Bronchial epithelial cell (primary cell): Measurements from ENCODE around the gene CELA3A. TPM values are rescaled to one million over a fixed set of nuclear protein-coding genes. Genes with fewer than 3 reads are reported as not detected.

ENCODE experiments used
- DNase-seq: peaks from one replicate; pipeline ENCODE4 v3.0.0-alpha.2; 2010; ENCODE audit warnings: low read depth
- FAIRE-seq: peaks from 2 replicates; lab custom pipeline; 2011; peaks lifted over from hg19 to GRCh38; lab: Jason Lieb, UNC
- H3K27me3 ChIP-seq: 2 replicates; pipeline ENCODE4 v1.5.1; 2011; ENCODE audit warnings: low read length; ENCODE audit not compliant: control insufficient read depth, insufficient read depth
- H3K36me3 ChIP-seq: 2 replicates; pipeline ENCODE4 v1.5.1; 2011; ENCODE audit warnings: low read length; ENCODE audit not compliant: control insufficient read depth, insufficient read depth
- H3K4me3 ChIP-seq: 2 replicates; pipeline ENCODE4 v1.5.1; 2011; ENCODE audit warnings: mild to moderate bottlenecking, low read depth, low read length, control low read depth
- CTCF ChIP-seq: IDR thresholded peaks from 2 replicates; pipeline ENCODE4 v1.5.1; 2011; ENCODE audit warnings: mild to moderate bottlenecking, moderate library complexity, low read length, control low read depth, inconsistent platforms; ENCODE audit not compliant: insufficient read depth, severe bottlenecking
- total RNA-seq: library from RNA; depleted of rRNA; stranded (reverse); fragments of >200 nt; gene quantifications from 2 replicates; pipeline ENCODE4 v1.2.1, GENCODE V29; 2014

The CELA3A gene, protein sequence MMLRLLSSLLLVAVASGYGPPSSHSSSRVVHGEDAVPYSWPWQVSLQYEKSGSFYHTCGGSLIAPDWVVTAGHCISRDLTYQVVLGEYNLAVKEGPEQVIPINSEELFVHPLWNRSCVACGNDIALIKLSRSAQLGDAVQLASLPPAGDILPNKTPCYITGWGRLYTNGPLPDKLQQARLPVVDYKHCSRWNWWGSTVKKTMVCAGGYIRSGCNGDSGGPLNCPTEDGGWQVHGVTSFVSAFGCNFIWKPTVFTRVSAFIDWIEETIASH
- not detected in 2 replicates for total RNA-seq

DNA sequence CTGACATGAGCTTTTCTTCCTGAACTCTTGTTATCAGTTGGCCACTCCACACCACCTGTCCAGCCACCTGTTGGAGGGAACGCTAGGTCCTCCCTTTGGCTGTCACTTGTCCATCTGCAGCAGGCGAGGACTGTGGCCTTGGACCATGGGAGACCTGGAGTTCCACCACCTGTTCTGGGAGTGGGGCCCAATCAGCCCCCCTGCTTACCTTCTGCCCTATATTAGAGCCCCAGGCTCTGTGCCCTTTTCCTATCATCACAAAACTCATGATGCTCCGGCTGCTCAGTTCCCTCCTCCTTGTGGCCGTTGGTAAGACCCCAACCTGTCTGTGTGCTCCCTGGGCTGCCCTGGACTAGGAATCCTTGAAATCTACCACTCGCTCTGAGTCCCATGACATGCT lies at the start of gene CELA3A:
Gene CELA3A (plus strand): TSS at position 249 of the 400 bp plus-strand sequence. CDS start 18 bp downstream, at position 267.
- Histone ChIP-seq H3K27me3 (no peaks in the 10 kb centered on the region), H3K36me3 (no peaks in the 10 kb centered on the region), H3K4me3 (no peak within 1 kb of the TSS)
- no peak for DNase-seq
- no peak for FAIRE-seq
- no peak for TF ChIP-seq CTCF

- FAIRE-seq (no peak), DNase-seq (no peak)
- no peaks in the 10 kb centered on the region for H3K27me3 ChIP-seq
- no peaks in the 10 kb centered on the region for H3K36me3 ChIP-seq
- no peak overlapping the region for H3K4me3 ChIP-seq
- no peak for TF ChIP-seq CTCF
These were observed 48.5 kb upstream of the CELA3A start for GRCh38 chr1:21952786-21953520.

GRCh38 chr1:21955058-21955457 lies 46.4 kb upstream of the CELA3A start:
- H3K27me3 ChIP-seq = no peaks in the 10 kb centered on the region
- DNase-seq = no peak
- H3K36me3 ChIP-seq = no peaks in the 10 kb centered on the region
- TF ChIP-seq CTCF = no peak
- no peak overlapping the region for H3K4me3 ChIP-seq
- FAIRE-seq = no peak

- H3K27me3 ChIP-seq = no peaks in the 10 kb centered on the region
- peak; percentile 93 for DNase-seq
- H3K36me3 ChIP-seq = no peaks in the 10 kb centered on the region
- no peak overlapping the region for H3K4me3 ChIP-seq
- FAIRE-seq = peak; percentile 50
- no peak for TF ChIP-seq CTCF
These were observed 45.8 kb upstream of the CELA3A start for GRCh38 chr1:21955501-21956281.

DNA sequence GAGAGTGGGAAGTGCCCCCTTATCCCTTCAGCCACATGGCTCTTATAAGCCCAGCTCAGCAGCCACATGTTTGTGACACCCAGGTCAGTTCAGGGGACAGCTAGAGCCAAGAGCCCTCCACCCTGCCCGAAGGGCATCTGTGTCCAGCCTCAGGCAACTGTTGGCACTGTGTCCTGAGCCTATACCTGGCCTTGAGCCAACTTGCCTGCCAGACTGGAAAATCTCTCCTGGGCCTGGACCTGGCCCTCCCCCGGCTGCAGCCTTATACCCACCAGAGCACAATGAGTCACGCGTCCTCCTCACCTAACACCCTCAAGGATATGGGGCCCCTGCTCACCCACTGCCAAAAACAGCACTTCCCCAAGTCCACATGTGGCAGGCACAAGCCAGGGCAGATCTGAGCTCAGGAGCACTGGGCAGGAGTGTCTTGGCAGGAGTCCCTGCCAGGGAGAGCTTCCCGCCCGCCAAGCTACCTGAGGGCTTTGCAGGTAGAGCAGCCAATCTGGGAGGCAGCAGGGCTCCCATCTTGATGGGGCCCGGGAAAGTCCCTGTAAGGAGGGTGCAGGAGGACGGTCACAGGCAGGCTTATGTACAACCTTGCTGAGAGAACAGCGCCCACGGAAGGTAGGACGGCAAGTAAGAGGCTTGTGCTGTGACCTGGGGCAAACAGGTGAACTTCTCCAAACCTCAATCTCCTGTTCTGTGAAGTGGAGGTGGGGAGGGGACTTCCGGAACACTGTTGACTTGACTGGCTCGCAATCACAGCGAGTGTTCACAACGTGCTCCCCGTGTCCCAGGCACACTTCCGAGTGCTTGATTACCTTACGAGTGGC lies 44.5 kb upstream of the CELA3A start:
- H3K4me3 ChIP-seq = no peak overlapping the region
- H3K36me3 ChIP-seq = no peaks in the 10 kb centered on the region
- FAIRE-seq (no peak), DNase-seq (peak; percentile 99)
- peak; percentile 33 for TF ChIP-seq CTCF
- H3K27me3 ChIP-seq = no peaks in the 10 kb centered on the region
